Choroid plexus epithelial cell (primary cell): Measurements from ENCODE around the gene TMEM52.
A peak's percentile ranks its signal among the peaks of the same experiment; 100 is the strongest.

ENCODE experiments used
- DNase-seq: peaks from one replicate; pipeline ENCODE4 v3.0.0-alpha.2; 2010; ENCODE audit warnings: low read depth
- H3K4me3 ChIP-seq: 2 replicates; pipeline ENCODE4 v1.5.1; 2011; ENCODE audit warnings: low read depth, mild to moderate bottlenecking, control low read depth, low read length, moderate library complexity
- TF ChIP-seq, protein P1 (sequence below): conservative IDR thresholded peaks from 2 replicates; pipeline ENCODE4 v1.5.1; 2011; ENCODE audit warnings: low read depth, mild to moderate bottlenecking, control low read depth, inconsistent platforms, low read length, moderate library complexity

Gene TMEM52

DNA sequence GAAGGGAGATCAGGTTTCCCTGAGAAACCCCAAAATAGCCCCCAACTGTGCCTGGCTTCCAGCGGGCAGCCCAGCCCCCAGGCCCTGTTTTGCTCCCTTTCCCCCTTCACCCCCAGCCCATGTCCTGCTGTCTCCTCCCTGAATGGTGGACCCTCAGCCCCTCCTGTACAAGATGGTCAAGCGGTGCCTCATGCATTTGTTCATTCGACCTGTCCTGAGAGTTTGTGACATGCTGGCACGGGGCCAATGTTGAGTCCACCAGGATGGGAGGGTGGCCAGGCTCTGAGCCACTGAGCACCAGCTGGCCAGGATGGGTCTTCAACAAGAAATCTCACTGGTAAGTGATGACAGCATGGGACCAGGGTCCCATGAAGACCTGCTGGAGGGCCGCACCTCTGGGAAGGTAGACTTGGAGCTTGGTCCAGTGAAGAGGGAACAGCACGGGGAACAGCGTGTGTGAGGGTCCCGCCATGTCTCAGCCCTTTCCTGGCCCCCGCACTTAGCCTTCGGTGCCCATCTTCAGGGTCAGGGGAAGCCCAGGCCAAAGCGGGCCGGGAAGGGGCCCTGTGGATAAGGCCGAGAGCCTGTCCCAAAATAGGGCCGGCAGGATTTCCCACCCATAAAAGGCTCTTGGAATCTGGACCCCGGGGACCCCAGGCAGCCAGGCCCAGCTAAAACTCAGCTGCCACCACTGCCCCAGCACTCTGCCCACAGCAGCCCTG, 3.9 kb downstream of the TMEM52 start, which contains the start of gene CALML6:
Gene CALML6, plus strand, starts transcription at position 290 of the 722 bp plus-strand sequence. Its CDS starts 21 bp downstream, at position 311.
- no peak for DNase-seq
- TF ChIP-seq, protein P1, sequence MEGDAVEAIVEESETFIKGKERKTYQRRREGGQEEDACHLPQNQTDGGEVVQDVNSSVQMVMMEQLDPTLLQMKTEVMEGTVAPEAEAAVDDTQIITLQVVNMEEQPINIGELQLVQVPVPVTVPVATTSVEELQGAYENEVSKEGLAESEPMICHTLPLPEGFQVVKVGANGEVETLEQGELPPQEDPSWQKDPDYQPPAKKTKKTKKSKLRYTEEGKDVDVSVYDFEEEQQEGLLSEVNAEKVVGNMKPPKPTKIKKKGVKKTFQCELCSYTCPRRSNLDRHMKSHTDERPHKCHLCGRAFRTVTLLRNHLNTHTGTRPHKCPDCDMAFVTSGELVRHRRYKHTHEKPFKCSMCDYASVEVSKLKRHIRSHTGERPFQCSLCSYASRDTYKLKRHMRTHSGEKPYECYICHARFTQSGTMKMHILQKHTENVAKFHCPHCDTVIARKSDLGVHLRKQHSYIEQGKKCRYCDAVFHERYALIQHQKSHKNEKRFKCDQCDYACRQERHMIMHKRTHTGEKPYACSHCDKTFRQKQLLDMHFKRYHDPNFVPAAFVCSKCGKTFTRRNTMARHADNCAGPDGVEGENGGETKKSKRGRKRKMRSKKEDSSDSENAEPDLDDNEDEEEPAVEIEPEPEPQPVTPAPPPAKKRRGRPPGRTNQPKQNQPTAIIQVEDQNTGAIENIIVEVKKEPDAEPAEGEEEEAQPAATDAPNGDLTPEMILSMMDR = no peak
- no peak within 1 kb of the TSS for H3K4me3 ChIP-seq

DNA sequence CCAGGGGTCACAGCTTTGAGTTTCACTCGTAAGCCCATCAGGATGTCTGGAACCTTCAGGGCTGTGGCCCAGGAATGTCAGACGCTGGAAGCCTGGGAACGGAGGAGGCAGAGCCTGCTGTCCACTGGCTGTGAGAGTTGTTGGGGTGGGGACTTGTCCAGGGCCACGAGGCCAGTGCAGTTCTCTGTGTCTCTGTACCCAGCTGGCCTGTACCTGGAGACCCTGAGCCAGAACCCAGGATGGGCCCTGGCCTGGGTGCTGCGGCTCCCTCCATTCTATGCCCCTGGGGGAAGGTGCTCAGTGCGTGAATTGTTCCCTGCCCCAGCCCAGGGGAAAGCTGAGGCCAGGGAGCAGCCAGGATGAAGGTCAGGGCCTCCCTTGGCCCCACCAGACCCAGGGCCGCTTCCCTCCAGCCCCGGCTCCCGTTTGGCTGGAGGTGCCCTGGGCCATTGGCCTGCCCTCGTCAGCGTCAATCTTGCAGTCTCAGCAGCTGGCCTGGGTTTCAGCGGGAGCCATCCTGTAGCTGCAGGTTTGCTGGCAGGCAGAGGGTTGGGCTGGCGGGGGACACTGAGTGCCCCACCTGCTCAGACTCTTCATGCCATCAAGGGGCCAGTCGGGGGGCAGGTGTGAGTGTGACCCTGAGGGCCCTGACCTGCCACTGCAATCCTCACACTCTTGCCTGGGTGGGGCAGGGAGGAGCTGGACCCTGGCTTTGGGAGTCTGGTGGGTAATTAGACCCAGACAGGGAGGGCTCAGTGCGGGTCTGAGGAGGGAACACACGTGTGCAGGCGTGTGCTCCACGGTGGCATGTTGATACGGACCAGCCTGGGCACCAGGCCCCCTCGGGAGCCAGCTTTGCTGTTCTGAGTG, 4.7 kb downstream of the TMEM52 start:
- TF ChIP-seq, protein P1 = no peak
- no peak overlapping the region for H3K4me3 ChIP-seq
- no peak for DNase-seq

DNA sequence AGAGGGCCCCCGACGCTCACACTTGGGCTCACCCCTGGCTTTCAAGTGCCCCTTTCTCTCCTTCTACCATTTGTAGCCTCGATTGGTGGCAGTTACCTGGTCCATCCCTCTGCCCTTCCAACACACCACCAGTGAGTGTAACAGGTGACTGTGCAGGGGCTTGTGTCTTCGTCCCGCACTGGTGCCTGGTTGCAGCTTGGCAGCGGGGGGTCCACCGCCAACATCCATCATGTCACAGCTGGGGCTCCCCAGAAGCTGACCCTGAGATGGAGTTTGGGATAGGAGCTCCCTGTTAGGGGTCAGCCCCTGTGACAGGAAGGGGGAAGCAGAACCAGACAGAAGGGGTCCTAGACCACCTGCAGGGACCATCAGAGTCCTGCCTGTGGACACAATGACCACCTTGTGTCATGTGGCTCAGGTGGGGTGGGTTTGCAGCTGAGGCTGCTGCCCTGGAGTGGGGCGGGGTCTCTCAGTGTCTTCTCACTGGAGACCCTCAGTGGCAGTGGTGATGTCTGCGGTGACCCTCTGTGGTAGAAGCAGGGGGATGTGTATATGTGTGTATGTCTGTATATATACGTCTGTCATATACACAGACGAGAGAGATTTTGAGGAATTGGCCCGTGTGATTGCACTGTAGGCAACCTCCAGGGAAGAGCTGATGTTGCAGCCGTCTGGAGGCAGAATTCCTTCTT, 7.6 kb downstream of the TMEM52 start:
- TF ChIP-seq, protein P1 = no peak
- H3K4me3 ChIP-seq = no peak overlapping the region
- DNase-seq = no peak

DNA sequence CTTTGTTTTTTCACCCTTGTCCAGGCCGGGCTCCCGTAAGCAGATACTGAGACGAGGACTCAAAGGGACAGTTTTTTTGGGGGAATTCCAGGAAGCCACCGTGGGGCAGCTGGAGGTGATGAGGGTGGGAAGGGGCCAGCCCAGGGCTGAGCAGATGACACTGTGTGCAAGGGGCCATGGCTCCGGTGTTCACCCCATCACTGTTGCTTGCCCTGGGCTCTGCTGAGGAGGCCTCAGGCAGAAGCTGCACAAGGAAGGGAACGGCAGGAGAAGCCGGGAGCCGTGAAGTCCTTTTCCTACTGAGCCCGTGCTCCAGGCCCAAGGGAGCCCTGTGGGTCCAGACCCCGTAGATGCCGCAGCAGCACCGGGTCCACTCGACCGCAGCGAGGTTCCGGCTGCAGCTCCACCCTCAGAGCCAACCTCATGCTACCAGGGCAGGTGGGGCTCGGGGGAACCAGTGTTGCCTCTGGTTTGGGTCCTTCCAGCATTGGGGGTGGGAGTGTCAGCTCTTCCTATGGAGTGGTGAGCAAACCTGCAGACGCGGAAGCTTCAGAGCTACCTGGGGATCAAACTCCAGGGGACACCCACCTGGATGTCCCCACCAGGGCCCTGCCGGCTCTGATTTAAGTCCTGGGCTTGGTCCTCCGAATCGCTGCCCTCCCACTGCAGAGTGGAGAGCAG, 8.3 kb downstream of the TMEM52 start:
- no peak for DNase-seq
- TF ChIP-seq, protein P1 = no peak
- no peak overlapping the region for H3K4me3 ChIP-seq

DNA sequence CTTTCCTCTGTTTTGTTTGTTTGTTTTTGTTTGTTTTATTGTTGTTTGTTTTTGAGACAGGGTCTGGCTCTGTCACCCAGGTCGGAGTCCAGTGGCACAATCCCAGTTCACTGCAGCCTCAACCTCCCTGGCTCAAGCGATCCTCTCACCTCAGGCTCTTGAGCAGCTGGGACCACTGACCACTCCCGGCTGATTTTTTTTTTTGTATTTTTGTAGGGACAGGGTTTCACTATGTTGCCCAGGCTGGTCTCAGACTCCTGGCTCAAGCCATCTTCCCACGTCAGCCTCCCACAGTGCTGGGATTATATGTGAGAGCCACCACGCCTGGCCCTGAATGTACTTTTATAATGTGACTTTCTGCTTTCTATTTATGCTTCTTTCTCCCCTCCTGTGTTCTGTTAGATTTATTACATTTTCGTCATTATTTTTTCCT, 9.0 kb downstream of the TMEM52 start:
- DNase-seq = no peak

DNA sequence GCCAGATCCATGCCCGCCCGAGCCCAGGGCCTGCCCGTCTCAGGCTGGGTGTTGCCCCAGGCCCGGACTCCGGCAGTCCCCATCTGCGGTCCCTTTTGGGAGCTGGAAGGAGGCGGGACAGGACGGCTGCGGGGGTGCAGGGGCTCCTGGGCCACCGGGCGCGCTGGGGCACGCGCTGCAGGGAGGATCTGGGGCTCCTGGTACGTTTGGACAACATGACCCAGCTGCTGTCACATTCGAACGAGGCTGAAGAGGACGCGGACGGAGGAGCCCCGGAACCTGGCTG, 10.6 kb downstream of the TMEM52 start:
- H3K4me3 ChIP-seq = peak overlapping the region; percentile 70
- TF ChIP-seq, protein P1 = no peak
- no peak for DNase-seq

More for the DNA sequence above, 9.0 kb downstream of the TMEM52 start:
- no peak overlapping the region for H3K4me3 ChIP-seq
- TF ChIP-seq, protein P1 = no peak
